NCI-H69 (cell line): ENCODE data around the gene KIR2DL3.

ENCODE experiments used
- DNase-seq: peaks from one replicate; lab custom pipeline; 2025; lab: John Stamatoyannopoulos, UW

The KIR2DL3 gene

GRCh38 chr19:54795758-54796157 lies 57.4 kb downstream of the KIR2DL3 start:
- no peak for DNase-seq
